GM18502 (cell line): ENCODE data around the gene IPO13.

ENCODE experiments used
- ATAC-seq: cut with Tn5 transposase; IDR thresholded peaks from one replicate; pipeline ENCODE4 v1.9.1; 2021; ENCODE audit warnings: mild to moderate bottlenecking; ENCODE audit not compliant: unreplicated experiment, poor library complexity

The IPO13 gene

DNA sequence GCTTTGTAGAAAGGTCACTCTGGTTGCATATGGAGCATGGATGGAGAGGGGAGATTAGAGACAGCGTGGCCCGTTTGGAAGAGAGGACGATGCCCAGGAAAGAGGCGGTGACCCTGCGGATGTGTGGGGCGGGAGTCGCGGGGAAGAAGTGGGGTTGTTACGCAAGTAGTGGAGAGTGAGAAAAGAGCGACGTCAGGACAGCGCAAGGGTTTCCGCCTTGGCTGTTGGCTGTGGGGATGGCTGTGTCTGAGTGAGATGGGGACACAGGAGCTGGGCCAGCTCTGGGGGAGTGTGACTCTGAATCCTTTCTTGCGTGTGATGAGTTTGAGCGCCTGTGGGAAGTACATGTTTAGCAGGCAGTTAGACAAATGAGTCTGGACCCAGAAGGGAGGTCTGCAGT lies 36.1 kb downstream of the IPO13 start:
- ATAC-seq = no peak

DNA sequence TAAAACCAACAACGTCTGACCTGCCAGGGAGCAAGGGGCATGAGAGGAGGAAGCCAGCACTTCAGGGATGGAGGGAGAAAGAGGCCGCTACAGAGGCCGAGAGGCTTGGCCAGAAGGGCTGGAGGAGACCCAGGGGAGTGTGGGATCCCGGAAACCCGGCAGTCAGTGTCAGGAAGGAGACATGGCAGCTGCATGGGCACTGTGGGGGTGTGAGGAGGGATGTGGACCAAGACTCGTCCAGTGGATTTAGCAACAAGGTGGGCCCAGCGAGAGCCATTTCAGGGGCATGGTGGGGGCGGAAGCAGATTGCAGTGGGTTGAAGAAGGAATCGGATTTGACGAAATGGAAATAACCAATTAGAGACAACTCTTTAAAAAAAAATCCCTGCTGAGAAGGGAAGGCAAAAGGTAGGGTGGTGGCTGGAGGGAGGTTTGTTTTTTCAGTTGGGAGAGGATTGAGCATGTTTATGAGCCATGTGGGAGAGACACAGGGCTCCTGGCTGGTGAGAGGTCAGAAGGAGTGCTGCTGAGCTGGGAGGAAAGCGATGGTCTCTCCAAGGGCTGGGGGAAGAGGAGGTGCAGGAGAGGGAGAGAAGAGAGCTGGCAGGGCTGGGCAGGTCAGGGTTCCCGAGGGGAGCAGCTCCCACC lies 36.6 kb downstream of the IPO13 start:
- no peak for ATAC-seq

DNA sequence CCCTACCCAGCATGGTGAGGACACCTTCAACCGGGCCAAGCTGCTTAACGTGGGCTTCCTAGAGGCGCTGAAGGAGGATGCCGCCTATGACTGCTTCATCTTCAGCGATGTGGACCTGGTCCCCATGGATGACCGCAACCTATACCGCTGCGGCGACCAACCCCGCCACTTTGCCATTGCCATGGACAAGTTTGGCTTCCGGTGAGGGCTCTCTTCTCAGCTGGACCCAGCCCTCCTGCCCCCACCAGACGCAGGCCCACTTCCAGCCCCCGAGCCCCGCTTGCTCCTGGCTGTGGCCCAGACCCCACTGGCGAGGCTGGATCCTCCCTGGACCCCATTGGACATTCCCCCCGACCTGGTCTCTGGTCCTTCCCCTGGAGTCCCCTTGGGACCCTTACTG lies 38.1 kb downstream of the IPO13 start:
- ATAC-seq = no peak

DNA sequence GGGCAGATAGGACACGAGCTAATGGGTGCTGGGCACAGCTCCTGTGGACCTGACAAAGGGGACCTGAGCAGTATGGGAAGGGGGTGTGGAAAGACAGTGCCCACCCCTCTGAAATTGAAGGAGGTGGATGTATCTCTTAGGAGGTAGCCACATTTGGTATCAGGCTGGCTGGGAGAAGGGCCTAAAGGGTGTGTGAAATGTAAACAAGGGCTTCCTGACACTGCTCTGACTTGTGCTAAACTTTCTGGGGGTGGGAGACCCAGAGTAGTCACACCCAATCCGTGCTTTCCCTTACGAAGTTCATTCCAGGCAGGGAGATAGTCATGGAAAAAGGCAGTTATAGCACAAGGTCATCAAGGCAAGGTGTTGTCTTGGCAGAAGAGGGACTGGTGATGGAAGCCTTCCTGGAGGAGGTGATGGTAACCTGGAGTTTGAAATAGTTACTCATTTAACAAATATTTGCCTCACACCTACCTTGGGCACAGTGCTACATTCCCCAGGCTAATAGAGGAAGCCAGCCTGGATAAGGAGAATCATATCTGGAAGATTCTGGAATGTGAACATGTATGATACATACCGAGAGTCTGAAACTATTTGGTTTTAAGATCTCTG lies 39.3 kb downstream of the IPO13 start:
- ATAC-seq = no peak

DNA sequence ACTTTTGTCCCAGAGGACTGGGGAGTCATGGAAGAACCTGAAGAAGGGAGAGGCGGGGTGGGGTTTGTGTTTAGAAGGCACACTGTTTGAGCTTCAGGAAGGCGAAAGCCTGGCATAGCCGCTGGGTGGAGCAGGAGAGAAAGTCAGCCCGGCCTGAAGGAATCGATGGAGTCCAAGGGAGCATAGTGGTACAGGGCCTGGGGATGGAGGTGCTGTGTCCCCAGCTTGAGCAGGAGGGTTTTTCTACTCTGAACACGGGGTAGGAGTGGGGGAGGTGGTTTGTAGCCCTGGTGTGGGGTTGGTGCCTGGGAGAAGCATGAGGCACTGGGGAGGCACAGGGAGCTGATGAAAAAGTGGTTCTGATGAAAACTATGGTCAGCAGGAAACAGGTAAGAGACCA lies 40.0 kb downstream of the IPO13 start:
- ATAC-seq = no peak

DNA sequence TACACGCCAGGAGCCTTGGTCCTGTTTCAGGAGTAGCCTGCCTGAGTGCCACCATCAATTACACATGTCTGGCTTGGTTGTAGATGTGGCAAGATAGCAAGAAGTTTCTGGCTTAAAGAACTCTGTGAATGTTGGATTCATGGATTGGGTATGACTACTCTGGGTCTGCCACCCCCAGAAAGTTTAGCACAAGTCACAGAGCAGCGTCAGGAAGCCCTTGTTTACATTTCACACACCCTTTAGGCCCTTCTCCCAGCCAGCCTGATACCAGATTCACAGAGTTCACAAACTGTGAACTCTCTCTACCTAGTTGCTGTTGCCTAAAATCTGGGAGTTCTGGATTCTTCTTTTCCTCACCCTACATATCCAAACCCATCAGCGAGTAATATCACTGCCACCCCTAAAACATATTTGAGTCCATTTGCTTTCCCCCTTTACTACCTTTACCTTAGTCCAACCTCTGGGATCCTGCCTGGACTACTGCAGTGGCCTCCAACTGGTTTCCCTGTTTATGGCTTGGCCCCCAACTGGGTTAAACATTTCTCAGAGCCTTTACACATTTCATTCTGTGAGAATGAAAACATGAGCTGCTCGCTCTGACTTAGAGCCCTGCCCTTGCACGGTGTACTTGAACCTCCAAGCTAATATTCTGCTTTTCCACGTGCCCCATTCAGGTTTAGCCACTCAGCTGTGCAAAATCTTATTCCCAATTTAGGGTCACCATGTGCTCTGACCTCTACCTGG lies 40.6 kb downstream of the IPO13 start:
- no peak for ATAC-seq

DNA sequence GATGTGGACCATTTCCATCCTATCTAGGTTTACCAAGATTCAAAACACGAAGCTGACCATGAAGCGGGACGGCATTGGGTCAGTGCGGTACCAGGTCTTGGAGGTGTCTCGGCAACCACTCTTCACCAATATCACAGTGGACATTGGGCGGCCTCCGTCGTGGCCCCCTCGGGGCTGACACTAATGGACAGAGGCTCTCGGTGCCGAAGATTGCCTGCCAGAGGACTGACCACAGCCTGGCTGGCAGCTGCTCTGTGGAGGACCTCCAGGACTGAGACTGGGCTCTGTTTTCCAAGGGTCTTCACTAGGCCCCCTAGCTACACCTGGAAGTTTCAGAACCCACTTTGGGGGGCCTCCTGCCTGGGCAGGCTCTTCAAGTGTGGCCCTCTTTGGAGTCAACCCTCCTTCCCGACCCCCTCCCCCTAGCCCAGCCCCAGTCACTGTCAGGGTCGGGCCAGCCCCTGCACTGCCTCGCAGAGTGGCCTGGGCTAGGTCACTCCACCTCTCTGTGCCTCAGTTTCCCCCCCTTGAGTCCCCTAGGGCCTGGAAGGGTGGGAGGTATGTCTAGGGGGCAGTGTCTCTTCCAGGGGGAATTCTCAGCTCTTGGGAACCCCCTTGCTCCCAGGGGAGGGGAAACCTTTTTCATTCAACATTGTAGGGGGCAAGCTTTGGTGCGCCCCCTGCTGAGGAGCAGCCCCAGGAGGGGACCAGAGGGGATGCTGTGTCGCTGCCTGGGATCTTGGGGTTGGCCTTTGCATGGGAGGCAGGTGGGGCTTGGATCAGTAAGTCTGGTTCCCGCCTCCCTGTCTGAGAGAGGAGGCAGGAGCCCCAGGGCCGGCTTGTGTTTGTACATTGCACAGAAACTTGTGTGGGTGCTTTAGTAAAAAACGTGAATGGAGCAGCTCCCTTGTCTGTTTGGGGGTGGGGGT lies 43.8 kb downstream of the IPO13 start:
- ATAC-seq = no peak

DNA sequence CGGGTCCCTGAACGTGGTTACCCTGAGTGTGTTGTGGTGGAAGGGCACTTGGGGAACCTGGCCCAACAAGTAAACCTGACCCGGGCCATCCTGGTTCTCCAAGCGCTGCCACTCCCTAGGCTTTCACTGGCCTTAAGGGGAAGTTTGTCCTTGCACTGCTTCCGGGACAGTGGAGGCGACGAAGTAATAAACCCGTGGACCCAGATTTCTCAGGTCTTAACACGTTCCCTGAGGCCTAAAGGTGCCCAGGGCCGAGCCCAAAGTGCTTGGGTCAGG lies 44.4 kb downstream of the IPO13 start:
- ATAC-seq = no peak

DNA sequence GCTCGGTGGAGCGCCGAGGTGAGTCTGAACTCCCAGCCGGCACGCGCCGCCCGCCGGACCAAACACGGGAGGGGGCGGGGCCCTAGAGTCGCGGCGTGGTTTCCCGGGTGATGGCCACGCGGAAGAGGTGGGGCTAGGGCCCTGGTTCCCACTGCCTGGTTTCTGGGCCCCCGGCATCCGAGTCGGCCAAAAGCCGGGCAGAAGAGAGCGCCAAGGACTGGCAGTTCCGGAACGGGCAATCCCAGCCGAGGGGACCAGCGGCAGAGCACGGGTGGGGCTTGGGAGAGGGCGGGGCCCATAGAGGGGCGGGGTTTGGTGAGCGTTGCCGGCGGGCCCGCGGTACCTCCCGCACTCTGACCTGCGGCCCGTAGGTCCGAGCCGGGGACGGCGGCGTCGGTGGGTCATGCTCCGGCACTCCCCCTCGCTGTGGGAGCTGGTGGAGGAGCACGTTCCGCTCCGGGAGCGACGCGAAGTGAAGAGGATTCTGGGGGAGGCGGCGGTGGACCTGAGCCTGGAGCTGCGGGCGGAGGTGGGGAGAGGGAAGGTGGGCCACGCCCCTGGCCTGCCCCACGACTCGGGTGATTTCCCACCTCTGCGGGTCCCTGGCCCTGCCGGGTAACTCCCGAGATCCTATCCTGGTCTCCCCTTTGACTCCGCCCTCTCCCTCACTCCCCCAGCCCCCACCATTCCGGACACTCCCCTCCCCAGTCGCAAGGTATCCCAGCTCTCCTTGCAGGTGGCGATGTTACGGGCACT lies 44.9 kb downstream of the IPO13 start, which contains the start of gene CCDC24:
CCDC24 (plus strand) TSS at position 124 of the 756 bp plus-strand sequence; CDS start at position 404, 280 bp downstream.
- ATAC-seq = peak; percentile 69

DNA sequence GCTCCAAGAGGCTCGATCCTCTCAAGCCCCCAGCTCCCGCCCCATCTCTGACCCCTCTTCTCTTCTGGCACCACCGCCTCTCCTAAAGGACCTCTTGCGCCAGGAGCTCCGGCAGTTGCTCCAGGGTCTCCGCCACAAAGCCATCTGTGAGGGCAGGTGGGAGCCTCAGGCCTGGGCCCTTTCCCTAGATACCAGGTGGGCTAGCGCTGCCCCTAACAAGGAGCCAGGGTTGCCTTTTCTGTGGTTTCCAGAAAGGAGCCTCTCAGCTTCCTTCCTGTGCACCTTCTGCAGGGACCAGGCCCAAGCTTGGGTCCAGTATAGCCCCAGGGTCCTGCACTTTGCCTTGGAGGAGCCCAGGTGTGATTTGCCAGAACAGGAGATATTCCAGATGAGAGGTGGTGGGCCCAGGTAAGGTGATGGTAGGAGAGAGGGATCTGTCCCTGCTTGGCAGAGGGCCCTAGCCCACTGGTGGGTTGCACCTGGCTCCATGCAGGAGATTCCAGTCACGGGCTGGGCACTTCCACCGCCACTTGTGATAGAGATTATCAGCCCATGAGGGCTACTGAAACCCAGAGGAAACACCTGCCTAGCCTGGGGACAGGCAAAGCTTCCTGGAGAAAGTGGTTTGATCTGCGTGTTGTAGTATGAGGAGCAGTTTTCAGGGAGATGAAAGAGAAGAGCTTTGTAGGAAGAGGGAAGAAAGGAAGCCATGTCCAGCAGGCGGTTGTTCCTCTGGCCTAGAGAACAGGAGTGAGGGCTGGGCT lies 45.7 kb downstream of the IPO13 start:
- no peak for ATAC-seq

DNA sequence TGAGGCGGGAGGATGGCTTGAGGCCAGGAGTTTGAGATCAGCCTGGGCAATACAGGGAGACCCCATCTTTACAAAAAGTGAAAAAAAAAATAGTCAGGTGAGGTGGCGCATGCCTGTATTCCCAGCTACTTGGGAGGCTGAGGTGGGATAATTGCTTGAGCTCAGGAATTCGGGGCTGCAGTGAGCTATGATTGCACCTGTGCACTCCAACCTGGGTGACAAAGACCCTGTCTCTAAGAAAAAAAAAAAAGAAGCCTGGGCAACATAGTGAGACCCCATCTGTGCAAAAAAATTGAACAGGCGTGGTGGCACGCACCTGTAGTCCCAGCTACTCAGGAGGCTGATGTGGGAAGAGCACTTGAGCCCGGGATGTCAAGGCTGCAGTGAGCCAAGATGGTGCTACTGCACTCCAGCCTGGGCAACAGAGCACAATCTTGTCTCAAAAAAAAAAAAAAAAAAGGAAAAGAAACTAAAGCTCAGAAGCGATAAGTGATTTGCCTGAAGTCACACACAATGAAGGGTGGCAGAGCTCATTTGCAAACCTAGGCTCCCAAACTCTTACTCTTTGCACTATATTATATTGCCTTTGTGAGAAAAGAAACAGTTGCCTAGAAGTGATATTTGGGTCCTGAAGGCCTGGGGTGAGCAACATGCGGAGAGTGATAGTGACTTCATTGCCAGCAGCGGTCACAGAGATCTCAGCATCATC lies 46.6 kb downstream of the IPO13 start:
- no peak for ATAC-seq

DNA sequence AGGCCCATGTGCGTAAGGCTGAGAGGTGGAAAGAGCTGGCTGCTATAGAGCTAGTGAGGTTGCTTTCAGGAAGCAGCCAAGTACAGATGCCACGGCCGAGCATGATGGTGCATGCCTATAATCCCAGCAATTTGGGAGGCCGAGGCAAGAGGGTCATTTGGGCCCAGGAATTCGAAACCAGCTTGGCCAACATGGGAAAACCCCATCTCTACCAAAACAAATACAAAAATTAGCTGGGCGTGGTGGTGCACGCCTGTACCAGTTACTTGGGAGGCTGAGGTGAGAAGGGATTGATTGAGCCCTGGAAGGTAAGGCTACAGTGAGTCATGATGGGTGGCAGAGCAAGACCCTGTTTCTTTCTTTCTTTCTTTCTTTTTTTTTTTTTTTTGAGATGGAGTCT lies 47.3 kb downstream of the IPO13 start:
- no peak for ATAC-seq

DNA sequence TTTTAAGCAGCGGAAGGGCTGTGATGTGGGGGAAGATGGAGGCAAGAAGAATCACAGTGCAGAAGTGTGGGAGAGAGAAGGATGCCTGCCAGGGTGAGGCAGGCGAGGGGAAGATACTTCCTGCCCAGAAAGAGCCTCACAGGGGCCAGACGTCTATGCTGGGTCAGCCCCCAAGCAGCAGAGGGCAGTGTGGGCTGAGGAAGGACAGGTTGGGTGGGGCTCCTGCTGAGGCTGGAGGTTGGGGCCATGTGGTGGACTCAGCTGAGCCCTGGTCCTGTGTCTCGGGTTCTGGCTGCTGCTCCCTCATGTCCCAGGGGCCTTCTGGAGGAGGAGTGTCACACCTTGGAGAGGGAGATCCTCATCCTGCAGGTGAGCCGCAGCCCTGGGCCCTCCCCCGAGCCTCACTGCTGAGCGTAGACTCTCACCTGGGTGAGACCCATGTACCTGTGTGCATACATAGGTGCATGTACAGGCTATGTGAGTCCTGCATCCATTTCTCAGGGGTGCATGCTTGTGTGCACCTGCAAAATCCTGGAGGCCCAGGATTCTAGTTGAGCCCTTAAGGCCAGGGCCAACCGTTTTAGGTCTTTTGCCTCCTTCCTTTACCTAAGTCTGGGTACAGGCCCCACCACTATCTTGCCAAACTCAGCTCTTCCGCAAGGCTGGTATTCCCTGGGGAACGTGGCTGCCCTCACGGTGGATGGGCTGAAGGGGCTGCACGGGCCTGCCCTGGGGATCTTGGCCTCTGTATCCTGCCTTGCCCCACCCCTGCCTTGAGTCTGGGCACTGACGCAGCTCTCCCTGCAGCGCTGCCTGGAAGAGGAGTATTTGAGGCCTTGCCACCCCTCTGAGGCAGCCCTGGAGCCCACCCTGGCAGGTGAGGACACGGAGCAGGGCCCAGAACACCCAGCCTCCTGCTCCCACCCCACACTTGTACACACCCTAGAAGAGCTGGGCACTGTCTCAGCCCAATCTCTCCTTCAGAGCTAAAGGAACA lies 48.3 kb downstream of the IPO13 start:
- no peak for ATAC-seq

DNA sequence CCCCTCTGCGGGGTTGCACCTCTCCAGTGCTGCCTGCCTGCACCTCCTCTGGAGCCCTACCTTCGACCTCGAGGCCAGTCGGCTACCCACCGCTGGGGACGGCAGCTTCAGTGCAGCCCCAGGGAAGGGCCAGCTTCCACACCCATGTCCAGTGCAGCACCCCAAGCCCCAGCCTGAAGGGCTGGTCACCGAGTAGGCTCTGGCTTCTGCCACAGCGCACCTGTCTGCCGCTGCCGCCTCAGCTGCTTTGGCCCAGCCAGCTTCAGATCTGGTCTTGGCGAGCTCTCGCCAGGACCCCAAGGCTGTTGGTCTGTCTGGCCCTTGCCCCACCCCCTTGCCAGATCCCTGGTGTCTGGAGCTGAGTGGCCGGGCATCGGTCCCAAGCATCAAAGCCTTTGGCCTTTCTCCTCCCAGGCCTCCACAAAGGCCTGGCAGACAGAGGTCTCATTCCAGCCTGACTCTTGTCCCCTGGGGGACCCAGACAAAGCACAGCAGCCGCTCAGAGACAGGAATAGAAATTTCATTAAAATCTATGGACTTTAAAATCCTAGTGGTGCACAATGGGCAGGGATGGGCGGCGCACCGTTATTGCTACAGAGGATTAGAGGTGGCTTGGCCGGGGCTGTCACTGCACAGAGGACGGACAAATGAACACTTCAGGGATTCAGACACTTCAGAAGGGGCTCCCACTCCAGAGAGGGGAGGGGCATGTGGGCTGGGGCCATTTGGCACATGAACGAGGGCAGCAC lies 49.4 kb downstream of the IPO13 start:
- no peak for ATAC-seq

DNA sequence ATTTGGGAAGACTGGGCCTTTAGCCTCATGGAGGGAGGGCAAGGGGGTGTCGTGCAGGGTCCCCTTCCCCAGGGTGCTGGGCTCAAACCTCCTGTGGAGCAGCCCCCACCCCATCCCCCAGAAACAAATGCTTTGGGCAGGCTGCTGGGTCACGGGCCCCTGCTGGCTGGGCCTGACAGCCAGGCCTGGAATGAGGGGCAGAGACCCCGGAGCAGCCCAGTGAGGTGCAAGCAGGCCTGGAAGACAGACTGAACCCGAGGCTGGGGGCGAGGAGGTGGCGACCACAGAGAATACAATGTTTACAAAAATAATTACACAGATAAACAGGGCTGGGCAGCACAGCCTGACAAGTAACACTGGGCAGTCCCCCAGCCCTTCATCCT lies 50.0 kb downstream of the IPO13 start:
- no peak for ATAC-seq

DNA sequence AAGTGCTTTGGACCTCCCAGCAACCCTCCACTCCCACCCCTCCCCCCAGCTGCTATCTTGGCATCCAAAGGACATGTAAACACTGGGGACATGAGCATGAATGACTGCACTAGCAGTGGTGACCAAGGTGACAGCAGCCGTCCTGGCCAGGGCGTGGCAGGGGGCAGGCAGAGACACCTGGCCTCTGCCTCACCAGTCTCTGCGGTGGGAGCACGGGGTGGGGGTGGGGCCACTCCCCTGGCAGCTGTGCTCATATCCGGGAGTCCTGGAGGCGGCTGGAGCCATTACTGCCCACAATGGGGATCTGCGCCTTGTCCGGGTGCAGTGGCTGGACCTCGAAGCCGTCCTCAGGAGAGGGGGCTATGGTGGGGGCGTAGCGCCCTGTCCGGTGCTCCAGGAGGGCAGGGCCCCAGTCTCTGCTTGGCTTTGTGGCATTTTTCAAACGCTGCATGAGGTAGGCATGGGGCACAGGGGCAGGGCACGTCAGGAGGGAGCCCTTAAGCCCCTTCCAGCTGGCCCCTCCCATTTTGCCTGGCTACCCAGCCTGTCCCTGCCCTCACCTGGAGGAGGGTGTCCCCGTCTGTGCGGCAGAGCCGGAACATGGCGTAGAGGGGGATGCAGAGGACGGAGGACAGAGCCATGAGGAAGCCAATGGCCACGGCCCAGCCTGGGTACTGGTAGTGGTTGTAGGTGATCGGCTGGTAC lies 50.7 kb downstream of the IPO13 start:
- no peak for ATAC-seq
